ENCODE measurements around the gene NRL.
"Not testable (repeated sequence)": the region's sequence is repeated elsewhere in the genome, so short reads cannot be mapped to it uniquely, and the experiment has no call there.

The NRL gene

DNA sequence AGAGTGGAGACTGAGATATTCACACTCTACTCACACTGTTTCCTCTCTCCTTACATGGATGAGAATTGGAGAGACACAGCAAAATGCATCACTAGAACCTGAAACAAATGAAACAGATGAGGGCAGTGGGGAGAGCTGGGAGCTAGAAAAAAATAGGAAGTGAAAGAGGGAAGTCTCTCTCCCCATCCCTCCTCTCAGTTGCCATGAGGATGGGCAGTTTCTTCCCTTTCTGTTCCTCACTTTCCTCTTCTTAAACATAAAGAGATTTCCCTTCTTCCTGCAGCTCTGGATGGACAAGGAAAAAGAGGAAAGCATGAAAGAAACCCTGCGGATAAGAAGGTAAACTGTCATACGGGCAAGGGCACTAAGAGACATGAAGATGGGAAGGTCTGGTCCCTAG lies 65.7 kb downstream of the NRL start:
- not testable (repeated sequence) for DNase-seq

DNA sequence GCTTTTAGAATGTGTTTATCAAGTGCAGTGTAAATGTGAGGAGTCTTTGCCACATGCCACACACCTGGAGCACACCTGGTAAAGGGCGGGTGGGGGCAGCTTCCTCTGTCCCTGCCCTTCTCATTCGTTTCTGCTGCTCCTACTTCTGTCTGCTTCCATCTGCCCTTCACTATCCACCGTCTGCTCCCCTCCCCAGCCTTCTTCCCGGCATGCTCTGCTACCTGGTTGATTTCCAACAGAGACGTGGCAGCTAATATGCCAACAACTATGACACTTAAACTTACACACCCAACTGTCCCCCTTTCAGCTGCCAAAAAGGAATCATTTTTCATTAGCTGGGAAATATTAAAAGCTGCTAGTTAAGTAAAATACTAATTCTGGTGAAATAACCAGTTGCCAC lies 72.0 kb downstream of the NRL start:
- no peak for DNase-seq

DNA sequence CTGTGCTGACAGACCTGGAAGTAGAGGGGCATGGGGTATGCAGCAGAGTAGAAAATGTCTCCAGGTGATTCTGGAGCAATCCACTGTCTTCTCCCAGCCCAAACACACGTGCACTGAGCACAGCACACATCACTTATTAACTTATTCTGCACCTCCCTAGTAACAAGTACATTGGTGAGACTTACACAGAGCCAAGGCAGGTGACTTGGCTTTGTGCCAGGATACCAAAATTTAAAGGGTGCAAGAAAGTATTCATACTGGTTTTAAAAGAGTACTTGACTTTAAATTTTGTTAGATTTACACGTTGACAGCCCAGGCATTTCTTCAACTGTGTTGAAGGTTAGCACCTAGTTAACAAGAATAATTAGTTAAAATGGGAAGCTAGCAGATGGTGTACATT lies 74.1 kb downstream of the NRL start:
- no peak for DNase-seq

DNA sequence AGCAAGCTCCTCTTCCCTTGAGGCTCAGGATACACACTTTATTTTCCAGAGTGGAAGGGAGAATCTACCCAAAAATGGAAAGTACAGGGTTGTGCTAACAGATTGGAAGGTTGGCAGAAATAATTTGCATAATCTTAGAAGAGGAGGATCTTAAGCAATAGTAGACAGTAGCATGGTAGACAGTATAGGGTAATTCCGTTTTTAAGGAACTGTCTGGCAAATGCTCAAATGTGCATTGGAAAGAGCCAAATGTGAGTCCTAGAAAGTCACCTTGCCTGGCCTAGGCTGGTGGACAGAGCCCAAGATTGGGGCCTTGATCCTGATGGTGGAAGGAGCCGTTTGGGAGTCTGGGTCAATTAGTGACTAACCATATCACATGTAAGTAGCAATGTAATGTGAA lies 76.1 kb downstream of the NRL start:
- DNase-seq = no peak

DNA sequence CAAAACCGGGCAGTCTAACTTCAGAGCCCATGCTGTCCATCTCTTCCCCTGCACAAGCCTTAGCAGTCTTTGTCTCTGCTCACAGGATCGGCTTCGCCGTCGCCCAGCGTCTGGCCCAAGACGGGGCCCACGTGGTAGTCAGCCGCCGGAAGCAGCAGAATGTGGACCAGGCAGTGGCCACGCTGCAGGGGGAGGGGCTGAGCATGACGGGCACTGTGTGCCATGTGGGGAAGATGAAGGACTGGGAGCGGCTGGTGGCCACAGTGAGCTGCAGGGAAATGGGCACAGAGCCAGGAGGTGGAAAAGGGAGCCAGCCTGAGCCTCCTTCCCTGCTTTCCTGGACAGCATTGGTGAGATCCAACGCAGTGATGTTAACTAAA lies 77.1 kb downstream of the NRL start:
- DNase-seq = no peak

DNA sequence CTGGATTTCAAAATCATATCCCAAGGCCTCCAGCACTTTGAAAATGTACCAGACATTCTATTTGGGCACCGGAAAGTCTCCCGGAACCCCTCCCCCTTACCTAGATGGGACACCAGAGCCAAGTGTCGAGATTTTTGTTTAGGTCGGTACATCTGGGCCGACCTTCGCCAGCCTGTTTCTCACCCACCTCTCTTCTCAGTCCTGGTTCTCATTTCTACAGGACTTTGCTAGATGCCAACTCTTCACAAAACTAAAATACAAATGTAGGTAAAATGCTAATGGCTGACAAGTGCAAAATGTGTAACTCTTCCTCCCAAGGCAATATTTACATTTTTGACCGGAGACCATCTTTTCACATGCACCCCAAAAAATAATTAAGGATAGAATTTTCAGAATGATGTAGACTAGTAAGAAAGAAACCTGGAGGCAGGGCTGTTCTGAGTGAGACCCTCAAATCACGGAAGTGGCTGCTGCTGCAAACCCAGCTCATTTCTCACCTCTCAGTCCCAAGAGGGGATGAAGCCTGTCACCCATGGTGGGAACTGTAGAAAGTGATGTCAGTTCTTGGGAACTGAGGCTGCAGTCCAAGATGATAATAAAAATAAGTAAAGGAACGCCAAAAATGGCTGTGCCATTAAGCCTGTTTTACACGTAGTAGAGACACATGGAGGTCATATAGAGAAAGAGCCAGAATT lies 77.6 kb downstream of the NRL start:
- not testable (repeated sequence) for DNase-seq

DNA sequence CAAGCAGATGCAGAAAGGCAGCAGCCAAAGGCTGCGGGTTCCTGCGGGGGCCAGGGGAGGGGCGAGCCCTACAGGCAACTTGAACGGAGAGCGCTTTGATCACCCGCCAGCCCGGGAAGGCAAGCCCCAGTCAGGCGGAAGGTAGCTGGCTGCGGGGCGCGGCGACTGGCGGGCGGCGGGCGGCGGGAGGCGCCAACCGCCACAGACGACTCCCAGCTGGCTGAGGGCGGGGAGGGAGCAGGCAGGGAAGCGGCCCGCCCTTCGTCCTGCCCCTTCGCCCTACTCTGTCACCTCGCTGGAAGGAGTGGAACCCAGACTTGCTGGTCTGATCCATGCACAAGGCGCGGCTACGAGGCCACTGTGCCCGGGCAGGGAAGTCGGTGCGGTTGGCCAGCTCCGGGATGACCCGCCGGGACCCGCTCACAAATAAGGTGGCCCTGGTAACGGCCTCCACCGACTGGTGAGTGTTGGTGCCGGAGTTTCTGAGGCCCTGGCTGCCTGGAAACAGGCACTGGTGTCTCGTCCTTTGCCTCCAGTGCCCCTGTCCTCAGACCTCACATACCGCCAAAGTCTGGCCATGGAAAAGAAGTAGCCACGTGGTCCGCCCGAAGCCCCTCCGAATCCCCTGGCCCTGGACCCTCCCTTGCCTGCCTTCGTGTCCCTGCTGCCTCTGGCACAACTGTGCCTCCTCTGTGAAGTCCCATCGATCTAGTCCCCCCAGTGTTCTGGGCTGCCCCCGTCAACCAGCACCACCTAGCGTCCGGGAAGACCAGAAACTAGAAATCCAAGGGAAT lies 78.4 kb downstream of the NRL start:
- DNase-seq = peak; percentile 62

DNA sequence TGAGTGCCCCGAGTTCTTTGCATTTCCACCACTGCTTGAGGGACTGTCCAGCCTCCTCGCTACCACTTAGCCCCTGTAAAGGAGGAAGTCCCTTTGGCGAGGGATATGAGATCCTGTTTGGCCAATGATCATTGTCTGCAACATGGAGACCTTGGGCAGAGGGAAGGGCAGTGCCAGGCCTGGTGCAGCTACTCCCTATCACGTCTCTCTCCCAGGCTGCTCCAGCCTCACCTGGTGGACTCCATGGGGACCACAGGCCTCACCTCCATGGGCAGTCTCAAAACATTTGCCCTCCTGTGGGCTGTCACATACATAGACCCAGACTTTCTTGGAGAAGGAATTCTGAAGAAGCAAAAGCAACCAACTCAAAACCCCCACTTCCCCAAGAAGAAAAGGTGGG lies 79.0 kb downstream of the NRL start:
- not testable (repeated sequence) for DNase-seq

DNA sequence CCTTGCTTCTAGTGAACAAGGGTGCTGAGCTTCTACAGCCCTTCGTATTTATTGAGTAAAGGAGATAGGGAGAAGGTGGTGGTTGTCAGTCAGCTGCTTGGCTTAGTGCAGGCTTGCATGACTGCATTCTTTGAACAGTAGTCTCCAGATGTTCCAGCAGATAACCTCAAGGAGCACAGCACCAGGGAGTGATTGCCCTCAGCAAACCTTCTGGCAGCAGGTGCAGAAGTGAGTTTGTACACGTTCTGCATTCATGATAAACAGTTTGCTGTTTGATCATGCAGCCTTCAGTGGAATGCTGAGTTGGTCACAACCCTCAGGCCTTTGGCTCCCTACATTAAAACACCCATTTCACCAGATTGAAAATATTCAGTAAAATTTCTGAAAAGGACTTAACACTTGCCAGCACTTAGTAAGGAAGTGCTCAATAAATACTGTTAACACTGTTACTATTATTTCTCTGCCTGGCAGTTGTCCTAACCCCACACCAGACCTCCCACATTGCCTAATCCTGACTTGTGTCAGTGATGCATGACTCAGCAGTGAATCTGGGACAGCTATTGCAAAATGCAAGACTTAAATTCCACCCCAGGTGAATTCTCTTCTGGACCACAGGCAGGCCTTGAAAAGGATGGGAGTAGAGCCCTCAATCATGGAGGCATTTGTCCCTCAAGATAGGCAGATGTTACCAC lies 81.9 kb downstream of the NRL start:
- no peak for DNase-seq

DNA sequence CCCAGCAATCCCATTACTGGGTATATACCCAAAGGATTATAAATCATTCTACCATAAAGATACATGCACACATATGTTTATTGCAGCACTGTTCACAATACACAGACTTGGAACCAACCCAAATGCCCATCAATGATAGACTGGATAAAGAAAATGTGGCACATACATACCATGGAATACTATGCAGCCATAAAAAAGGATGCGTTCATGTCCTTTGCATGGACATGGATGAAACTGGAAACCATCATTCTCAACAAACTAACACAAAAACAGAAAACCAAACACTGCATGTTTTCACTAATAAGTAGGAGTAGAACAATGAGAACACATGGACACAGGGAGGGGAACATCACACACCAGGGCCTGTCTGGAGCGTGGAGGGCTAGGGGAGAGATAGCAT lies 83.4 kb downstream of the NRL start:
- not testable (repeated sequence) for DNase-seq

DNA sequence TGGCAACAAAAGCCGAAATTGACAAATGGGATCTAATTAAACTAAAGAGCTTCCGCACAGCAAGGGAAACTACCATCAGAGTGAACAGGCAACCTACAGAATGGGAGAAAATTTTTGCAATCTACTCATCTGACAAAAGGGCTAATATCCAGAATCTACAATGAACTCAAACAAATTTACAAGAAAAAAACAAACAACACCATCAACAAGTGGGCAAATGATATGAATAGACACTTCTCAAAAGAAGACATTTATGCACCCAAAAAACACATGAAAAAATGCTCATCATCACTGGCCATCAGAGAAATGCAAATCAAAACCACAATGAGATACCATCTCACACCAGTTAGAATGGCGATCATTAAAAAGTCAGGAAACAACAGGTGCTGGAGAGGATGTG lies 85.1 kb downstream of the NRL start:
- not testable (repeated sequence) for DNase-seq

All from NCI-H748 treated with DMSO at 0.1 percent for 48 hours (cell line).